IPS DF 4.7 (cell line): Measurements from ENCODE around the gene SUPT6H.
"Not testable (repeated sequence)": the region's sequence is repeated elsewhere in the genome, so short reads cannot be mapped to it uniquely, and the experiment has no call there.

Experiments used
- DNase-seq: peaks from one replicate; pipeline ENCODE4 v3.0.0-alpha.2; 2013; ENCODE audit warnings: low spot score; ENCODE audit errors: extremely low read depth

Gene SUPT6H

GRCh38 chr17:28718333-28719020 is 56.5 kb downstream of the SUPT6H start:
- DNase-seq: no peak

- DNase-seq: no peak
Observed at GRCh38 chr17:28719021-28719433, 57.0 kb downstream of the SUPT6H start.

GRCh38 chr17:28720247-28720996 is 58.4 kb downstream of the SUPT6H start:
- no peak for DNase-seq

GRCh38 chr17:28720997-28721329 is 59.0 kb downstream of the SUPT6H start:
- DNase-seq: not testable (repeated sequence)

- no peak for DNase-seq
Observed at GRCh38 chr17:28722417-28723158, 60.6 kb downstream of the SUPT6H start.

GRCh38 chr17:28723159-28723835 is 61.3 kb downstream of the SUPT6H start:
- DNase-seq: no peak

GRCh38 chr17:28723836-28724499 is 62.0 kb downstream of the SUPT6H start:
- not testable (repeated sequence) for DNase-seq

GRCh38 chr17:28724500-28725165 is 62.6 kb downstream of the SUPT6H start:
- DNase-seq: no peak

- DNase-seq: no peak
Observed at GRCh38 chr17:28725166-28725659, 63.2 kb downstream of the SUPT6H start.

GRCh38 chr17:28725660-28726225 is 63.7 kb downstream of the SUPT6H start:
- no peak for DNase-seq

GRCh38 chr17:28726226-28726626 is 64.2 kb downstream of the SUPT6H start, which contains the start of gene TLCD1:
TSS of gene TLCD1 (minus strand) at chr17:28726233. CDS start at chr17:28726097, 136 bp downstream.
- no peak for DNase-seq

- DNase-seq: no peak
Observed at GRCh38 chr17:28726627-28727491, 64.9 kb downstream of the SUPT6H start.

- DNase-seq: no peak
Observed at GRCh38 chr17:28728364-28729200, 66.6 kb downstream of the SUPT6H start, which contains the start of gene NEK8. TSS of gene NEK8 (plus strand) at chr17:28728788. CDS start at chr17:28728814, 26 bp downstream.

- no peak for DNase-seq
Observed at GRCh38 chr17:28729950-28730330, 67.9 kb downstream of the SUPT6H start.

- DNase-seq: no peak
Observed at GRCh38 chr17:28733346-28733745, 71.3 kb downstream of the SUPT6H start.

- no peak for DNase-seq
Observed at GRCh38 chr17:28734712-28735241, 72.8 kb downstream of the SUPT6H start.

- no peak for DNase-seq
Observed at GRCh38 chr17:28735242-28735722, 73.3 kb downstream of the SUPT6H start.
